Measurements from ENCODE around the gene BCR.

DNA sequence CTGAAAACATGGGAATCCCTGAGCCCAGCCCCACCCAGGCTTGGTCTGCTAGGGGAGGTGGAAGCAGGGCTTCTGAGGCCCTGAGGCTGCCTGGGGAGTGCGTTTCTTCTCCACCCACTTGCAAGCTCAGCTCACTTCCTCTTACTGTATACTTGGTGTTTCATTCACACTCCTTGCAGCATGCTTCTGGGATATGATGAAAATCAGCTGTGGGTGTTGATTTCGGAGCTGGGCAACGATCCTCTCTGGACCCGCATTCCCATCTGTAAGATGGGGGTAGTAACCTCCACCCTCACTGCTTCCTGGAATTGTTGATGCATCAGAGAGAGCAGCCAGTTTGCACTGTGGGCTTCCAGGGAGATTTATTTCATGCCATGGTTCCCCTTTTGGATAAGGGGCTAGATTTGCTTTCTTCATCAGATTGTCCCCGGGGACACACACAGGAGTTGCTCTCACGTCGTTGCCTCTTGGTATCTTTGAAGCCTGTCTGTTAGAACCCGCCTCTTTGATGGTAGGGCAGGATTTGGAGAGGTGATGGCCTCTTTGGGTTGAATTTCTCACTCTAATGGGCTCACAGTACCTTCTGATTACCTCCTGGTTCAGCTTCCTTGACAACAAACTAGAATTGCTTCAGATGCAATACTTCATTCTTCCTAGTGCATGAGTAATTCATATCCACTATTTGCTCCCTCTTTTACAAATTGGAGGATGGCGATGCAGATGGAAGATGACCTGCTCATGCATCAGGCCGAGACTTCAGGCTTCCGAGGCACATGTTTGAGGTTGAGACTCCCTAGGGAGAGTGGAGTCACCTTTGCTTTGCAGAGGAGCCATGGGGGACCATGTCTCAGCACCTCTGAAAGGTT, 40.4 kb downstream of the BCR start:
- no peak for TF ChIP-seq CTCF (IDR thresholded peaks at IDR 0.05)
- TF ChIP-seq POLR2A (IDR thresholded peaks at IDR 0.05), result no peak

All from suprapubic skin (tissue), 3 donors.